ENCODE data around the gene MTOR. TPM values are rescaled to one million over a fixed set of nuclear protein-coding genes. Genes with fewer than 3 reads are reported as not detected.

The MTOR gene
- total RNA-seq, 3 donors from 2014 or later: 37.9 to 50.5 (median 42.5) TPM

DNA sequence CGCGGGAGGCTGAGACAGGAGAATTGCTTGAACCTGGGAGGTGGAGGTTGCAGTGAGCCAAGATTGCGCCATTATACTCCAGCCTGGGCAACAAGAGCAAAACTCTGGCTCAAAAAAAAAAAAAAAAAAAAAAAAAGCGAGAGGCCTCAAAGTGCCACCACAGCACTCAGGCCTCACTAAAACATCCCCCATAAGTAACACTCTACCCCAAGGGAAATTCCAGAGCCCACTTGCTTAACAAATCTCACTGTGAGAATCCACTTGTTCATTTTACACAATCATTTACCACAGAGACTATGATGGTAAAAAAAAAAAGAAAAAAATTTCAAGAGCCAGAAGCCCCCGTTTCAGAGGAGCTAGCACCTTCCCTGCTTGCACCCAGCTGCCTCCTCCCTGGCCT lies 136.4 kb downstream of the MTOR start:
- peaks cover 33% of the 10 kb centered on the region for H3K36me3 ChIP-seq (ENCODE audit: low read depth)
- intact Hi-C loops (cut with DNase I, micrococcal nuclease): no loop called here
- no peaks in the 10 kb centered on the region for H3K4me1 ChIP-seq (ENCODE audit: low read depth)
- ATAC-seq (no peak), DNase-seq (no peak)
- H3K4me3 ChIP-seq: no peak overlapping the region
- H3K9me3 ChIP-seq: no peaks in the 10 kb centered on the region
- TF ChIP-seq CTCF (IDR thresholded peaks at IDR 0.05): no peak

- Histone ChIP-seq H3K4me1 (ENCODE audit: low read depth) (no peaks in the 10 kb centered on the region), H3K4me3 (no peak overlapping the region), H3K9me3 (no peaks in the 10 kb centered on the region), H3K36me3 (ENCODE audit: low read depth) (peaks cover 30% of the 10 kb centered on the region)
- no peak for DNase-seq
- intact Hi-C loops (cut with DNase I, micrococcal nuclease): no loop called here
- no peak for ATAC-seq
- no peak for TF ChIP-seq CTCF (IDR thresholded peaks at IDR 0.05)
Observed at GRCh38 chr1:11124965-11125364, 137.4 kb downstream of the MTOR start.

DNA sequence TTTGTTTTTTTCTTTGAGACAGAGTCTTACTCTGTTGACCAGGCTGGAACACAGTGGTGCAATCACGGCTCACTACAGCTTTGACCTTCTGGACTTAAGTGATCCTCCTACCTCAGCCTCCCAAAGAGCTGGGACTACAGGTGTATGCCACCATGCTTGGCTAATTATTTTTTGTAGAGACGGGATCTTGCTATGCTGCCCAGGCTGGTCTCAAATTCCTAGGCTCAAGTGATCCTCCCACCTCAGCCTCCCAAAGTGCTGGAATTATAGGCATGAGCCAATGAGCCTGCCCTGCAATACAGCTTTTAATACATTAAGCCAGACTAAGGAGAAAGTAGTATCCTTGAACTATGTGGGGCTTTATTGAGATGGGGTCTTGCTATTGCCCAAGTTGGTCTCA lies 146.0 kb downstream of the MTOR start:
- DNase-seq (no peak), ATAC-seq (no peak)
- no peaks in the 10 kb centered on the region for H3K9me3 ChIP-seq
- H3K4me3 ChIP-seq: no peak overlapping the region
- no peak for TF ChIP-seq CTCF (IDR thresholded peaks at IDR 0.05)
- H3K36me3 ChIP-seq (ENCODE audit: low read depth): peaks cover 6% of the 10 kb centered on the region
- H3K4me1 ChIP-seq (ENCODE audit: low read depth): no peaks in the 10 kb centered on the region
- intact Hi-C loops (cut with DNase I, micrococcal nuclease): no loop called here

DNA sequence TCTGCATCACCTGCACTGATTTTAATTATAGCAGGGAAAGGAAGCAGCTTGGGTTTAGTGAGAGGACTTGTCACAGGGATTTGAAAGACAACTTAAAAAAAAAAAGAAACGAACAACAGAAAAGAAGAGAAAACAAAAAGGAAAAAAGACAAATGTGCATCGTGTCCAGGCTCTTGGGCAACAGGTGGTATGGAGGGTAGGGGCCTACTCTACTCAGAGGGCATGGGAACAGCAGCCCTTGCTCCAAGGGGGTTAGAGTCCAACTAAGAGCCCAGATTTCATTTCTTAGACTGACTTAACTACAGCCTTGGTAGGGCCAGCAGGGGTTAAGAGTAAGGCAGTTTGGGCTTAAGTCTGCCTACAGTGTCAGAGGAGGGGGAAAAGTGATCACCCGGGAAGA lies 147.4 kb downstream of the MTOR start:
- no peaks in the 10 kb centered on the region for H3K4me1 ChIP-seq (ENCODE audit: low read depth)
- TF ChIP-seq CTCF (IDR thresholded peaks at IDR 0.05): no peak
- no peak for ATAC-seq
- no peak for DNase-seq
- H3K4me3 ChIP-seq: no peak overlapping the region
- no peaks in the 10 kb centered on the region for H3K9me3 ChIP-seq
- intact Hi-C loops (cut with DNase I, micrococcal nuclease): no loop called here
- peaks cover 6% of the 10 kb centered on the region for H3K36me3 ChIP-seq (ENCODE audit: low read depth)

DNA sequence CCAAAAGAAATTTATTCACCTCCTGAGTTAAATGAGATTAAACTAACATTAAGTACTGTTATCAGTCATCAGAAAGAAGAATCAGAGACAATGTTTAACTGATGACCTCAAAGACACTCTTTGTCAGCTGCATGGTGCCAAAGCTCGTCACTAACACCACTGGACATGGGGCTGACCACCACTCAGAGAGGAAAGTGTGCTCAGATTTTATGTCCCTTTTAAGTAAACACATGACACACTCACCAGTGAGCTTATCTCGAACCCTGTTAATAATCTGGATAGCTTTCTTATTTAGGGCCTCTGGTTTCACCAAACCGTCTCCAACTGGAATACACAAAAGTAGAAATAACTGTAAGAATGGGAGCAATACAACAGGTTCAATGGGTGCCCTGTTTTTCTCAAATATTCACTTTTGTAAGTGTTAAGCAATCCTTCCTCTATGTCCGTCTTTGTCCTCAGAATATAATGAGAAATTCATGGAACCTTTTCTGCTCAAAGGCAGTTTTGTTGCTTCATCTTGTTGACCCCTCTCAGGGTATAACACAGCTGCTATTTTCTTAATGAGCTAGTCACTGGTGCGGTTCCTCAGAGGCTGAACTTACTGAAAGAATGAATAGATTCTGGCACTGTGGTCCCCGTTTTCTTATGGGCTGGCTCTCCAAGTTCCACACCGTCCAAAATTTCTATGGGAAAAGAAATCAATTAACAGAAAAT lies 153.1 kb downstream of the MTOR start:
- intact Hi-C loops (cut with DNase I, micrococcal nuclease): no loop called here

More for the DNA sequence above, 153.1 kb downstream of the MTOR start:
- ATAC-seq (no peak), DNase-seq (no peak)
- Histone ChIP-seq H3K36me3 (ENCODE audit: low read depth) (peaks cover 15% of the 10 kb centered on the region), H3K4me1 (ENCODE audit: low read depth) (no peaks in the 10 kb centered on the region), H3K9me3 (no peaks in the 10 kb centered on the region), H3K4me3 (no peak overlapping the region)
- TF ChIP-seq CTCF (IDR thresholded peaks at IDR 0.05): no peak

Measured in mucosa of descending colon (tissue), 3 donors.